Smooth muscle cell of the pulmonary artery (primary cell): ENCODE data around the gene CCNT1. TPM values are rescaled to one million over a fixed set of nuclear protein-coding genes. Genes with fewer than 3 reads are reported as not detected.

Source experiments
- total RNA-seq: library from RNA; depleted of rRNA; stranded (reverse); fragments of >200 nt; gene quantifications from 2 replicates; pipeline ENCODE4 v1.2.3, GENCODE V29; 2014

CCNT1 gene
- 25.7 and 27.6 TPM in 2 replicates for total RNA-seq

GRCh38 chr12:48716493-48717251, at the start of gene CCNT1:
TSS of gene CCNT1 (minus strand) at chr12:48716707. CDS start at chr12:48716675, 32 bp downstream.

DNA sequence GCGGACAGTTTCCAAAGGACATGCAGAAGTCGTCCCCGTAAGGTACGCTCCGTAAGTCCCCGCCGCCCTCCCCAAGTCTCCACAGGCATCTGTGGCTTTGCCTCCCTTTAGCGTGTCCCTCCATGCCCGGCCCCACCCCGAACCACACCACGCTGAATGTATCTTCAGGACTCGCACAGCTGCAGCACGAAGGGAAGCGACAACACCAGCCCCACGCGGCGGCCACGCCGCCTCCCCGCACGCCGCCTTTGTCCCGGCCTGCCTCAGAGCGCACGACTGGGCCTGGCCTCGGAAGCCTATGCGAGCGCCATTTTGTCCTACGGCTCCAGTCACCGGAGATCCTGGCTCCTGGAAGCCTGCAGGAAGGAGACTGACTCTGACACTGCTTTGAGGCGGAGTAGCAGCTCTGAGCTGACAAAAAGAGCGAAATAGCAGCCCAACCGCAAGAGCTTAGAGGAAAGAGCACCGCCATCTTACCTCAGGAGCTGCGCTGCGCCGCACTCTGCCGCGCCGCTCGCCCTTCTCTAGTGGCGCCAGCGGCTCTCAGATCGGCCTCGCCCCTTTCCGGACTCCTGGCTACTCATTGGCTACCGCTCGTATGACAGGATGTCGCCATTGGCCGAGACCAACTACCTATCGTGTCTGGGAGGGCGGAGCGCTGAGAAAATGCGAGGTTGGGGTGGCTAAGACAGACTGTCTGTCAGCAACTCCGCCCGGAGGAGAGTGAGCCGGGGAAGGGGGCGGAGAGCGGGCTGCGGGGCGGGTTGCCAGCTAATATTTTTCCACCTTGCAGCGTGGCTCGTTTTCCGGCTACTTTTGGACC, 34.6 kb downstream of the CCNT1 start, which contains the start of gene KANSL2:
Gene KANSL2, minus strand, starts transcription at position 529 of the 823 bp plus-strand sequence. CDS start 606 bp downstream, outside the sequence.

Other genes starting within 250 kb of the CCNT1 start
- gene ANP32D, start 244.1 kb downstream of the CCNT1 start, total RNA-seq = not detected in 2 replicates
- gene C12orf54, start 234.2 kb downstream of the CCNT1 start, total RNA-seq = not detected in 2 replicates
- not detected in 2 replicates for gene OR8S1, start 191.1 kb downstream of the CCNT1 start, total RNA-seq
- gene LALBA, start 146.7 kb downstream of the CCNT1 start, total RNA-seq = not detected in 2 replicates
- gene KANSL2, start 34.5 kb downstream of the CCNT1 start, total RNA-seq = 28.3 and 33.4 TPM in 2 replicates
- gene ADCY6, start 72.4 kb upstream of the CCNT1 start, total RNA-seq = 107 and 144 TPM in 2 replicates
- 19.5 and 25.0 TPM in 2 replicates for gene CACNB3, start 101.8 kb upstream of the CCNT1 start, total RNA-seq
- gene DDX23, start 135.5 kb upstream of the CCNT1 start, total RNA-seq = 68.0 and 85.8 TPM in 2 replicates
- 0.26 and 0.30 TPM in 2 replicates for gene RND1, start 149.2 kb upstream of the CCNT1 start, total RNA-seq
- gene FKBP11, start 208.8 kb upstream of the CCNT1 start, total RNA-seq = 36.6 and 45.0 TPM in 2 replicates
- 37.1 and 42.7 TPM in 2 replicates for gene ARF3, start 240.8 kb upstream of the CCNT1 start, total RNA-seq